GM12878 (cell line): ENCODE data around the gene MLPH. TPM values are rescaled to one million over a fixed set of nuclear protein-coding genes. Genes with fewer than 3 reads are reported as not detected.

ENCODE experiments used
- ATAC-seq: fragments of 200-7000 bp; cut with Tn5 transposase; 3 replicates; pipeline ENCODE4 v1.9.1; 2020; ENCODE audit warnings: mild to moderate bottlenecking, moderate library complexity
- BruUV-seq: library from RNA; stranded (reverse); fragments of 400-500 nt; replicated peaks from 2 replicates; lab custom pipeline; 2021; lab: Mats Ljungman, UMichigan
- CTCF ChIA-PET: fragments of 300-600 bp; sonication (Branson Sonifier 250); formaldehyde crosslinking; extraction: SDS; loops from one replicate; lab custom pipeline; 2021; ENCODE audit warnings: inconsistent platforms; lab: Yijun Ruan, JAX
- POLR2A ChIA-PET: fragments of 350-600 bp; formaldehyde crosslinking; extraction: SDS; loops from one replicate; lab custom pipeline; 2021; ENCODE audit warnings: inconsistent platforms; lab: Charles Lee
- RAD21 ChIA-PET: fragments of 300-600 bp; sonication (Branson Sonifier 250); formaldehyde crosslinking; loops from one replicate; lab custom pipeline; 2023; ENCODE audit warnings: antibody characterized with exemption; ENCODE audit not compliant: unreplicated experiment; lab: Charles Lee
- SMC1A ChIA-PET: fragments of 300-600 bp; sonication (Branson Sonifier 250); formaldehyde crosslinking; loops from one replicate; lab custom pipeline; 2023; ENCODE audit not compliant: unreplicated experiment, uncharacterized antibody; lab: Charles Lee
- DNase-seq: peaks from one replicate; pipeline ENCODE4 v3.0.0-alpha.2; 2011; ENCODE audit warnings: low read depth, low spot score
- FAIRE-seq: peaks from 3 replicates; lab custom pipeline; 2011; peaks lifted over from hg19 to GRCh38; lab: Jason Lieb, UNC
- H2AFZ ChIP-seq: 2 replicates; pipeline ENCODE4 v1.6.0; 2011; ENCODE audit warnings: low read depth, low read length, control low read depth; ENCODE audit not compliant: control insufficient read depth
- H3K27ac ChIP-seq: 2 replicates; pipeline ENCODE4 v1.5.1; 2011; ENCODE audit warnings: control low read depth; ENCODE audit not compliant: control insufficient read depth, insufficient read depth
- H3K27me3 ChIP-seq, 2 experiments: replicated peaks in 1 of 2; 2 replicates each; pipeline versions ENCODE4 v1.6.0 to v1.6.1; 2011; ENCODE audit warnings: low read length in 1 of 2; ENCODE audit not compliant: control insufficient read depth in 2 of 2, insufficient read depth in 2 of 2
- H3K36me3 ChIP-seq, 2 experiments: 2 replicates each; pipeline ENCODE4 v1.5.1; 2011; ENCODE audit warnings: low read length in 1 of 2; ENCODE audit not compliant: control insufficient read depth in 2 of 2, insufficient read depth in 2 of 2
- H3K4me1 ChIP-seq: 2 replicates; pipeline ENCODE4 v1.6.1; 2011; ENCODE audit warnings: mild to moderate bottlenecking, low read length, moderate library complexity, mixed read lengths; ENCODE audit not compliant: control insufficient read depth, insufficient read depth
- H3K4me2 ChIP-seq: 2 replicates; pipeline ENCODE4 v1.6.0; 2011; ENCODE audit warnings: control low read depth; ENCODE audit not compliant: control insufficient read depth, insufficient read depth
- H3K4me3 ChIP-seq: fragments of 200-600 bp; sonication (generic); 2 replicates; pipeline ENCODE4 v1.5.1; 2016
- H3K79me2 ChIP-seq: 2 replicates; pipeline ENCODE4 v1.6.0; 2011; ENCODE audit warnings: low read length; ENCODE audit not compliant: control insufficient read depth, insufficient read depth
- H3K9ac ChIP-seq: 2 replicates; pipeline ENCODE4 v1.8.0; 2011; ENCODE audit warnings: low read length, control low read depth, mixed read lengths; ENCODE audit not compliant: control insufficient read depth, insufficient read depth
- H3K9me3 ChIP-seq: replicated peaks from 3 replicates; pipeline ENCODE4 v1.5.1; 2011; ENCODE audit warnings: mild to moderate bottlenecking, low read length; ENCODE audit not compliant: control insufficient read depth, insufficient read depth
- H4K20me1 ChIP-seq: 2 replicates; pipeline ENCODE4 v1.6.0; 2011; ENCODE audit not compliant: control insufficient read depth, insufficient read depth
- DPF2 ChIP-seq: fragments of 450-650 bp; IDR thresholded peaks from 2 replicates; pipeline ENCODE4 v1.6.1; 2017; ENCODE audit warnings: mild to moderate bottlenecking
- JUNB ChIP-seq: IDR thresholded peaks from 2 replicates; pipeline ENCODE4 v1.6.1; 2016; ENCODE audit warnings: antibody characterized with exemption, mild to moderate bottlenecking
- MTA2 ChIP-seq: fragments of 450-650 bp; IDR thresholded peaks from 2 replicates; pipeline ENCODE4 v1.6.1; 2016; ENCODE audit warnings: low read depth, mild to moderate bottlenecking, moderate library complexity
- MYC ChIP-seq: IDR thresholded peaks from 2 replicates; pipeline ENCODE4 v1.6.1; 2011; ENCODE audit warnings: mild to moderate bottlenecking, low read length, moderate library complexity, inconsistent platforms; ENCODE audit not compliant: insufficient read depth, insufficient replicate concordance, insufficient read length, severe bottlenecking
- PAX5 ChIP-seq: IDR thresholded peaks from 2 replicates; pipeline ENCODE4 v1.6.1; 2011; ENCODE audit warnings: low read depth, low read length, borderline replicate concordance
- POLR2AphosphoS5 ChIP-seq: IDR thresholded peaks from 2 replicates; pipeline ENCODE4 v1.6.1; 2011; ENCODE audit warnings: mild to moderate bottlenecking, low read length, inconsistent platforms
- SREBF1 ChIP-seq: IDR thresholded peaks from 2 replicates; pipeline ENCODE4 v1.6.1; 2012; ENCODE audit warnings: mild to moderate bottlenecking, low read length
- SRF ChIP-seq, 2 experiments: IDR thresholded peaks; 2 replicates each; pipeline ENCODE4 v1.6.1; 2011; ENCODE audit warnings: low read depth in 2 of 2, low read length in 2 of 2, mild to moderate bottlenecking in 1 of 2, moderate library complexity in 1 of 2
- STAT1 ChIP-seq: fragments of 450-650 bp; conservative IDR thresholded peaks from 2 replicates; pipeline ENCODE4 v1.6.1; 2014; ENCODE audit warnings: antibody characterized with exemption, mild to moderate bottlenecking
- STAT3 ChIP-seq: IDR thresholded peaks from 2 replicates; pipeline ENCODE4 v1.6.1; 2011; ENCODE audit warnings: low read depth, low read length, improper control_type of control experiment
- TCF12 ChIP-seq: IDR thresholded peaks from 2 replicates; pipeline ENCODE4 v1.6.1; 2011; ENCODE audit warnings: low read depth, mild to moderate bottlenecking, low read length
- WGBS: methylation state at CpG from one replicate; pipeline ENCODE4 v1.1.6; 2016; ENCODE audit warnings: low lambda C conversion rate; ENCODE audit not compliant: insufficient replicate concordance, insufficient coverage; ENCODE audit errors: missing lambda C conversion rate; 5-methylcytosine and 5-hydroxymethylcytosine counted together
- in situ Hi-C: fragments of 300-500 bp; cut with MboI; formaldehyde crosslinking; loops from 9 replicates; pipeline ENCODE4 v1.14.3; 2018; ENCODE audit warnings: mixed read lengths
- intact Hi-C: fragments of 100-400 bp; cut with micrococcal nuclease; formaldehyde crosslinking; loops from one replicate; pipeline ENCODE4 v1.14.2; 2022; ENCODE audit not compliant: unreplicated experiment
- polyA plus RNA-seq, 11 experiments: library from polyadenylated mRNA; depleted of rRNA in 4 of 11; unstranded in 6 of 11; stranded (reverse) in 5 of 11; fragments of >200 nt; fragmentation: Nextera tagmentation in 4 of 11; fragmentation: Illumina TruSeq in 1 of 11; extraction: Ambion mirVana in 4 of 11; extraction: Trizol in 1 of 11; gene quantifications; 1 replicate in 1 of 11; 2 replicates in 10 of 11; pipeline versions ENCODE4 v1.2.1 to v1.2.3, GENCODE V29; 2011 to 2016; ENCODE audit warnings: inconsistent platforms in 2 of 11, missing spikeins in 2 of 11, low read depth in 1 of 11
- total RNA-seq, 4 experiments: library from RNA; depleted of rRNA in 3 of 4; stranded (reverse); fragments of >200 nt in 3 of 4; fragmentation: Illumina TruSeq in 1 of 4; extraction: Trizol in 1 of 4; gene quantifications; 2 replicates each; pipeline versions ENCODE4 v1.2.1 to v1.2.3, GENCODE V29; 2013 to 2021
- TF ChIP-seq, protein P1 (sequence below), 3 experiments: IDR thresholded peaks in 2 of 3; conservative IDR thresholded peaks in 1 of 3; 2 replicates each; pipeline ENCODE4 v1.5.1; 2011; ENCODE audit warnings: low read depth in 3 of 3, low read length in 3 of 3, mild to moderate bottlenecking in 3 of 3, control low read depth in 2 of 3, moderate library complexity in 2 of 3, inconsistent platforms in 1 of 3, mixed read lengths in 1 of 3; ENCODE audit not compliant: control insufficient read depth in 2 of 3, insufficient read depth in 1 of 3; ENCODE audit errors: extremely low read depth in 1 of 3
- TF ChIP-seq, protein P2 (sequence below): fragments of 450-650 bp; formaldehyde crosslinking; IDR thresholded peaks from 2 replicates; pipeline ENCODE4 v1.4.0; 2020; ENCODE audit warnings: mild to moderate bottlenecking, moderate library complexity
- TF ChIP-seq, protein P3 (sequence below): fragments of 450-650 bp; IDR thresholded peaks from 2 replicates; pipeline ENCODE4 v1.6.1; 2017; ENCODE audit warnings: mild to moderate bottlenecking, moderate library complexity

Gene MLPH
- total and polyA plus RNA-seq, 10 of the 15 experiments (the other 5 are each of a cell fraction or from before 2014, with no cell fraction given), result 0.16 to 0.85 TPM; not detected in 8

DNA sequence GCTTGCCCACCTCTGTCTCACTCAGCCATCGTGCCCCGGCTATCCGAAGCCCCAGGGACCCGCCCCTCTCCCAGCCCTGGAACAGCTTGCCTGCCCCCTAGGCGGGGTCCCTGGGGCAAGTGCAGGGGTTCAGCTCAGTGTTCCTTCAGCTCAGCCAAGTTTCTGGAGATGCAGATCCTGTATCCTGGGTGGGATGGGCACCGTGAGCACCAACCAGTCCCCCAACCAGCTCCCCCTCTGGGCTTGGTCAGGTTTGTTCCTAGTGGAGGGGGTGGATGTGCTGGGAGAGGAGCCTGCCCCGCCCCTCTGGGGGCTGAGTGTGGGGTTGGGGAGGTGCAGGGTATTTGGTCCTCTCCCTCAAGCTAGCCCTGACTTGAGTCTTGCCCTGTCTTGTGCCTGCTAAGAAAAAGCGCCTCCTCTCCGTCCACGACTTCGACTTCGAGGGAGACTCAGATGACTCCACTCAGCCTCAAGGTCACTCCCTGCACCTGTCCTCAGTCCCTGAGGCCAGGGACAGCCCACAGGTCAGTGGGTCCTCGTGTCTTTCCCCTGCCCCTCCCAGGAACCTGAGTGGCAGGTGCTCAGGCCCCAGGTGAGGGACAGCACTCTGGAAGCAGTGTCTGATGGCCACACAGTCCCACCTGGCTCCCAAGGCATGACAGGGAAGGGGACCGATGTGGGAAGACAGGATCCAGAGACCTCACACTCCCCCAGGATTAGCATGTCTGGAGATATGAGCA is 32.6 kb downstream of the MLPH start:
- FAIRE-seq, result no peak
- no TSS peak for BruUV-seq
- H2AFZ ChIP-seq, result no peak overlapping the region
- ChIA-PET RAD21 (interaction anchor here (1.1 kb wide), 1 partner anchor 52 kb away, joined by 5 read pairs; no protein-coding TSS in a partner anchor), CTCF (interaction anchor here (2.6 kb wide), 1 partner anchor 52 kb away, joined by 14 read pairs; no protein-coding TSS in a partner anchor), SMC1A (interaction anchor here (1.5 kb wide), 1 partner anchor 52 kb away, joined by 5 read pairs; no protein-coding TSS in a partner anchor), POLR2A (no interaction called here)
- H3K9me3 ChIP-seq, result no peaks in the 10 kb centered on the region
- intact Hi-C loops (loop anchor here (10.0 kb wide), 1 partner anchor 225 kb away; no protein-coding TSS in a partner anchor), in situ Hi-C loops (no loop called here)
- no peak overlapping the region for H3K9ac ChIP-seq
- WGBS, result 50% methylated on average over 14 of the region's 14 CpGs
- H4K20me1 ChIP-seq, result no peaks in the 10 kb centered on the region
- no peaks in the 10 kb centered on the region for H3K79me2 ChIP-seq
- no peaks in the 10 kb centered on the region for H3K4me1 ChIP-seq
- H3K4me3 ChIP-seq, result no peak overlapping the region
- no peak for DNase-seq
- no peak overlapping the region for H3K4me2 ChIP-seq
- no peak overlapping the region for H3K27ac ChIP-seq
- H3K36me3 ChIP-seq, result no peaks in the 10 kb centered on the region
- ATAC-seq, result no peak
- no peaks in the 10 kb centered on the region for H3K27me3 ChIP-seq
- TF ChIP-seq STAT1 (no peak), DPF2 (no peak), STAT3 (no peak), MYC (no peak), SRF (IDR thresholded peaks at IDR 0.05; ENCODE audit: low read depth in 2 of 2, low read length in 2 of 2) (no peak), TCF12 (no peak), POLR2AphosphoS5 (no peak), JUNB (no peak), MTA2 (no peak), PAX5 (no peak), SREBF1 (no peak)
- TF ChIP-seq, protein P1, sequence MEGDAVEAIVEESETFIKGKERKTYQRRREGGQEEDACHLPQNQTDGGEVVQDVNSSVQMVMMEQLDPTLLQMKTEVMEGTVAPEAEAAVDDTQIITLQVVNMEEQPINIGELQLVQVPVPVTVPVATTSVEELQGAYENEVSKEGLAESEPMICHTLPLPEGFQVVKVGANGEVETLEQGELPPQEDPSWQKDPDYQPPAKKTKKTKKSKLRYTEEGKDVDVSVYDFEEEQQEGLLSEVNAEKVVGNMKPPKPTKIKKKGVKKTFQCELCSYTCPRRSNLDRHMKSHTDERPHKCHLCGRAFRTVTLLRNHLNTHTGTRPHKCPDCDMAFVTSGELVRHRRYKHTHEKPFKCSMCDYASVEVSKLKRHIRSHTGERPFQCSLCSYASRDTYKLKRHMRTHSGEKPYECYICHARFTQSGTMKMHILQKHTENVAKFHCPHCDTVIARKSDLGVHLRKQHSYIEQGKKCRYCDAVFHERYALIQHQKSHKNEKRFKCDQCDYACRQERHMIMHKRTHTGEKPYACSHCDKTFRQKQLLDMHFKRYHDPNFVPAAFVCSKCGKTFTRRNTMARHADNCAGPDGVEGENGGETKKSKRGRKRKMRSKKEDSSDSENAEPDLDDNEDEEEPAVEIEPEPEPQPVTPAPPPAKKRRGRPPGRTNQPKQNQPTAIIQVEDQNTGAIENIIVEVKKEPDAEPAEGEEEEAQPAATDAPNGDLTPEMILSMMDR (IDR thresholded peaks at IDR 0.05 in 2 of 3, conservative IDR thresholded peaks at IDR 0.05 in 1 of 3; ENCODE audit: control insufficient read depth in 2 of 3, extremely low read depth in 1 of 3, insufficient read depth in 1 of 3, low read depth in 3 of 3, low read length in 3 of 3), result no peak
- TF ChIP-seq, protein P2, sequence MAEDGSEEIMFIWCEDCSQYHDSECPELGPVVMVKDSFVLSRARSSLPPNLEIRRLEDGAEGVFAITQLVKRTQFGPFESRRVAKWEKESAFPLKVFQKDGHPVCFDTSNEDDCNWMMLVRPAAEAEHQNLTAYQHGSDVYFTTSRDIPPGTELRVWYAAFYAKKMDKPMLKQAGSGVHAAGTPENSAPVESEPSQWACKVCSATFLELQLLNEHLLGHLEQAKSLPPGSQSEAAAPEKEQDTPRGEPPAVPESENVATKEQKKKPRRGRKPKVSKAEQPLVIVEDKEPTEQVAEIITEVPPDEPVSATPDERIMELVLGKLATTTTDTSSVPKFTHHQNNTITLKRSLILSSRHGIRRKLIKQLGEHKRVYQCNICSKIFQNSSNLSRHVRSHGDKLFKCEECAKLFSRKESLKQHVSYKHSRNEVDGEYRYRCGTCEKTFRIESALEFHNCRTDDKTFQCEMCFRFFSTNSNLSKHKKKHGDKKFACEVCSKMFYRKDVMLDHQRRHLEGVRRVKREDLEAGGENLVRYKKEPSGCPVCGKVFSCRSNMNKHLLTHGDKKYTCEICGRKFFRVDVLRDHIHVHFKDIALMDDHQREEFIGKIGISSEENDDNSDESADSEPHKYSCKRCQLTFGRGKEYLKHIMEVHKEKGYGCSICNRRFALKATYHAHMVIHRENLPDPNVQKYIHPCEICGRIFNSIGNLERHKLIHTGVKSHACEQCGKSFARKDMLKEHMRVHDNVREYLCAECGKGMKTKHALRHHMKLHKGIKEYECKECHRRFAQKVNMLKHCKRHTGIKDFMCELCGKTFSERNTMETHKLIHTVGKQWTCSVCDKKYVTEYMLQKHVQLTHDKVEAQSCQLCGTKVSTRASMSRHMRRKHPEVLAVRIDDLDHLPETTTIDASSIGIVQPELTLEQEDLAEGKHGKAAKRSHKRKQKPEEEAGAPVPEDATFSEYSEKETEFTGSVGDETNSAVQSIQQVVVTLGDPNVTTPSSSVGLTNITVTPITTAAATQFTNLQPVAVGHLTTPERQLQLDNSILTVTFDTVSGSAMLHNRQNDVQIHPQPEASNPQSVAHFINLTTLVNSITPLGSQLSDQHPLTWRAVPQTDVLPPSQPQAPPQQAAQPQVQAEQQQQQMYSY (CRISPR knock-in tag), result no peak
- TF ChIP-seq, protein P3, sequence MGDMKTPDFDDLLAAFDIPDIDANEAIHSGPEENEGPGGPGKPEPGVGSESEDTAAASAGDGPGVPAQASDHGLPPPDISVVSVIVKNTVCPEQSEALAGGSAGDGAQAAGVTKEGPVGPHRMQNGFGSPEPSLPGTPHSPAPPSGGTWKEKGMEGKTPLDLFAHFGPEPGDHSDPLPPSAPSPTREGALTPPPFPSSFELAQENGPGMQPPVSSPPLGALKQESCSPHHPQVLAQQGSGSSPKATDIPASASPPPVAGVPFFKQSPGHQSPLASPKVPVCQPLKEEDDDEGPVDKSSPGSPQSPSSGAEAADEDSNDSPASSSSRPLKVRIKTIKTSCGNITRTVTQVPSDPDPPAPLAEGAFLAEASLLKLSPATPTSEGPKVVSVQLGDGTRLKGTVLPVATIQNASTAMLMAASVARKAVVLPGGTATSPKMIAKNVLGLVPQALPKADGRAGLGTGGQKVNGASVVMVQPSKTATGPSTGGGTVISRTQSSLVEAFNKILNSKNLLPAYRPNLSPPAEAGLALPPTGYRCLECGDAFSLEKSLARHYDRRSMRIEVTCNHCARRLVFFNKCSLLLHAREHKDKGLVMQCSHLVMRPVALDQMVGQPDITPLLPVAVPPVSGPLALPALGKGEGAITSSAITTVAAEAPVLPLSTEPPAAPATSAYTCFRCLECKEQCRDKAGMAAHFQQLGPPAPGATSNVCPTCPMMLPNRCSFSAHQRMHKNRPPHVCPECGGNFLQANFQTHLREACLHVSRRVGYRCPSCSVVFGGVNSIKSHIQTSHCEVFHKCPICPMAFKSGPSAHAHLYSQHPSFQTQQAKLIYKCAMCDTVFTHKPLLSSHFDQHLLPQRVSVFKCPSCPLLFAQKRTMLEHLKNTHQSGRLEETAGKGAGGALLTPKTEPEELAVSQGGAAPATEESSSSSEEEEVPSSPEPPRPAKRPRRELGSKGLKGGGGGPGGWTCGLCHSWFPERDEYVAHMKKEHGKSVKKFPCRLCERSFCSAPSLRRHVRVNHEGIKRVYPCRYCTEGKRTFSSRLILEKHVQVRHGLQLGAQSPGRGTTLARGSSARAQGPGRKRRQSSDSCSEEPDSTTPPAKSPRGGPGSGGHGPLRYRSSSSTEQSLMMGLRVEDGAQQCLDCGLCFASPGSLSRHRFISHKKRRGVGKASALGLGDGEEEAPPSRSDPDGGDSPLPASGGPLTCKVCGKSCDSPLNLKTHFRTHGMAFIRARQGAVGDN, result no peak
